Naive B cell (primary cell): Measurements from ENCODE around the gene EFHD1. TPM values are rescaled to one million over a fixed set of nuclear protein-coding genes. Genes with fewer than 3 reads are reported as not detected.

Experiments used
- ATAC-seq, 2 donors: fragments of 150-1000 bp; cut with Tn5 transposase; 2 replicates each; pipeline ENCODE4 v1.10.0; 2021; ENCODE audit warnings: low read depth in 2 of 2, mild to moderate bottlenecking in 2 of 2, moderate library complexity in 2 of 2
- DNase-seq: peaks from one replicate; pipeline ENCODE4 v3.0.0; 2022
- H3K27ac Mint-ChIP-seq, 6 donors: one replicate each; pipeline ENCODE4 v1.8.0; 2020 to 2022; ENCODE audit warnings: mild to moderate bottlenecking in 6 of 6, mixed read lengths in 6 of 6, moderate library complexity in 5 of 6, inconsistent platforms in 2 of 6
- H3K27me3 Mint-ChIP-seq, 3 donors: one replicate each; pipeline ENCODE4 v1.8.0; 2021 to 2022; ENCODE audit warnings: mixed read lengths in 3 of 3, mild to moderate bottlenecking in 1 of 3
- H3K36me3 Mint-ChIP-seq, 2 donors: one replicate each; pipeline ENCODE4 v1.8.0; 2020 to 2022; ENCODE audit warnings: mixed read lengths in 2 of 2, inconsistent platforms in 1 of 2, mild to moderate bottlenecking in 1 of 2
- H3K4me1 Mint-ChIP-seq, 3 donors: one replicate each; pipeline ENCODE4 v1.8.0; 2020 to 2022; ENCODE audit warnings: mixed read lengths in 3 of 3, inconsistent platforms in 1 of 3, mild to moderate bottlenecking in 1 of 3, moderate library complexity in 1 of 3
- H3K4me3 Mint-ChIP-seq, 8 donors: one replicate each; pipeline ENCODE4 v1.8.0; 2020 to 2022; ENCODE audit warnings: mild to moderate bottlenecking in 8 of 8, mixed read lengths in 8 of 8, moderate library complexity in 8 of 8, inconsistent platforms in 2 of 8
- H3K9me3 Mint-ChIP-seq, 7 donors: one replicate each; pipeline ENCODE4 v1.8.0; 2020 to 2022; ENCODE audit warnings: mixed read lengths in 7 of 7, mild to moderate bottlenecking in 5 of 7, inconsistent platforms in 2 of 7, moderate library complexity in 1 of 7
- polyA plus RNA-seq, 6 donors: library from polyadenylated mRNA; unstranded; fragments of 300-500 nt; fragmentation: Illumina TruSeq; gene quantifications; one replicate each; pipeline ENCODE4 v1.2.3, GENCODE V29; 2021; ENCODE audit warnings: low read depth in 6 of 6

EFHD1 gene
- polyA plus RNA-seq = not detected

GRCh38 chr2:232633413-232634205 is at the start of gene EFHD1:
Gene EFHD1, plus strand, starts transcription at chr2:232633604. Its CDS starts 101 bp downstream, at chr2:232633705.
- Mint-ChIP-seq H3K36me3 (no peaks in the 10 kb centered on the region), H3K4me3 (peak within 1 kb of the TSS; percentile 45 to 77 (median 60)), H3K27me3 (peaks cover 42 to 76% (median 42%) of the 10 kb centered on the region in 3 donors), H3K4me1 (peaks cover 0 to 12% (median 6%) of the 10 kb centered on the region in 3 donors), H3K27ac (no peak within 1 kb of the TSS), H3K9me3 (peaks cover 0 to 3% (median 0%) of the 10 kb centered on the region in 7 donors)
- ATAC-seq (peak; percentile 81 to 87), DNase-seq (peak; percentile 42)

GRCh38 chr2:232584238-232584637 is 49.2 kb upstream of the EFHD1 start:
- Mint-ChIP-seq H3K27me3 (no peaks in the 10 kb centered on the region), H3K4me1 (no peaks in the 10 kb centered on the region), H3K36me3 (peaks cover 29 to 33% of the 10 kb centered on the region in 2 donors), H3K27ac (peak overlapping the region in 1 of 6 donors; percentile 50), H3K9me3 (peaks cover 0 to 1% (median 0%) of the 10 kb centered on the region in 7 donors), H3K4me3 (no peak overlapping the region)
- DNase-seq (no peak), ATAC-seq (no peak)

- H3K9me3 Mint-ChIP-seq = peaks cover 0 to 1% (median 0%) of the 10 kb centered on the region in 7 donors
- ATAC-seq (no peak), DNase-seq (no peak)
- H3K4me3 Mint-ChIP-seq = no peak overlapping the region
- H3K27me3 Mint-ChIP-seq = no peaks in the 10 kb centered on the region
- no peaks in the 10 kb centered on the region for H3K4me1 Mint-ChIP-seq
- peak overlapping the region in 1 of 6 donors; percentile 33 for H3K27ac Mint-ChIP-seq
- peaks cover 16 to 23% of the 10 kb centered on the region in 2 donors for H3K36me3 Mint-ChIP-seq
Observed at GRCh38 chr2:232586943-232587505, 46.4 kb upstream of the EFHD1 start.

- no peak for ATAC-seq
- no peak for DNase-seq
- H3K27ac Mint-ChIP-seq = peak overlapping the region in 1 of 6 donors; percentile 67
- H3K4me3 Mint-ChIP-seq = no peak overlapping the region
- H3K9me3 Mint-ChIP-seq = peaks cover 0 to 1% (median 0%) of the 10 kb centered on the region in 7 donors
- H3K4me1 Mint-ChIP-seq = no peaks in the 10 kb centered on the region
- H3K27me3 Mint-ChIP-seq = no peaks in the 10 kb centered on the region
- peaks cover 11 to 18% of the 10 kb centered on the region in 2 donors for H3K36me3 Mint-ChIP-seq
Observed at GRCh38 chr2:232587512-232587911, 45.9 kb upstream of the EFHD1 start.

- Mint-ChIP-seq H3K4me1 (no peaks in the 10 kb centered on the region), H3K4me3 (no peak overlapping the region), H3K27me3 (no peaks in the 10 kb centered on the region), H3K9me3 (peaks cover 0 to 1% (median 0%) of the 10 kb centered on the region in 7 donors), H3K36me3 (peaks cover 6 to 13% of the 10 kb centered on the region in 2 donors), H3K27ac (no peak overlapping the region)
- no peak for ATAC-seq
- DNase-seq = no peak
Observed at GRCh38 chr2:232588031-232588430, 45.4 kb upstream of the EFHD1 start.

- Mint-ChIP-seq H3K36me3 (peaks cover 0 to 7% of the 10 kb centered on the region in 2 donors), H3K4me1 (no peaks in the 10 kb centered on the region), H3K9me3 (no peaks in the 10 kb centered on the region), H3K4me3 (no peak overlapping the region), H3K27ac (no peak overlapping the region), H3K27me3 (no peaks in the 10 kb centered on the region)
- ATAC-seq (no peak), DNase-seq (no peak)
Observed at GRCh38 chr2:232588680-232589585, 44.5 kb upstream of the EFHD1 start.

GRCh38 chr2:232592772-232593395 is 40.5 kb upstream of the EFHD1 start:
- Mint-ChIP-seq H3K27ac (no peak overlapping the region), H3K27me3 (no peaks in the 10 kb centered on the region)

GRCh38 chr2:232593982-232594381 is 39.4 kb upstream of the EFHD1 start:
- peaks cover 0 to 5% of the 10 kb centered on the region in 2 donors for H3K36me3 Mint-ChIP-seq
- ATAC-seq = no peak
- peaks cover 0 to 6% (median 0%) of the 10 kb centered on the region in 7 donors for H3K9me3 Mint-ChIP-seq
- H3K27ac Mint-ChIP-seq = no peak overlapping the region
- no peaks in the 10 kb centered on the region for H3K27me3 Mint-ChIP-seq
- H3K4me1 Mint-ChIP-seq = no peaks in the 10 kb centered on the region
- no peak for DNase-seq
- no peak overlapping the region for H3K4me3 Mint-ChIP-seq

More at GRCh38 chr2:232592772-232593395, 40.5 kb upstream of the EFHD1 start:
- ATAC-seq = no peak
- Mint-ChIP-seq H3K36me3 (peaks cover 0 to 5% of the 10 kb centered on the region in 2 donors), H3K4me3 (no peak overlapping the region), H3K4me1 (no peaks in the 10 kb centered on the region), H3K9me3 (peaks cover 0 to 6% (median 0%) of the 10 kb centered on the region in 7 donors)
- no peak for DNase-seq

- Mint-ChIP-seq H3K9me3 (peaks cover 0 to 6% (median 0%) of the 10 kb centered on the region in 7 donors), H3K27me3 (peaks cover 0 to 5% (median 0%) of the 10 kb centered on the region in 3 donors), H3K36me3 (peaks cover 0 to 5% of the 10 kb centered on the region in 2 donors), H3K4me3 (no peak overlapping the region), H3K4me1 (no peaks in the 10 kb centered on the region), H3K27ac (no peak overlapping the region)
- DNase-seq = no peak
- no peak for ATAC-seq
Observed at GRCh38 chr2:232597362-232598079, 35.9 kb upstream of the EFHD1 start.

GRCh38 chr2:232598293-232598692 is 35.1 kb upstream of the EFHD1 start:
- Mint-ChIP-seq H3K4me3 (no peak overlapping the region), H3K9me3 (peaks cover 0 to 6% (median 0%) of the 10 kb centered on the region in 7 donors), H3K36me3 (peaks cover 0 to 5% of the 10 kb centered on the region in 2 donors), H3K4me1 (peaks cover 0 to 2% (median 0%) of the 10 kb centered on the region in 3 donors), H3K27me3 (peaks cover 0 to 5% (median 0%) of the 10 kb centered on the region in 3 donors), H3K27ac (no peak overlapping the region)
- DNase-seq (no peak), ATAC-seq (no peak)

GRCh38 chr2:232600053-232600773 is 33.2 kb upstream of the EFHD1 start:
- H3K36me3 Mint-ChIP-seq = peaks cover 0 to 5% of the 10 kb centered on the region in 2 donors
- H3K4me3 Mint-ChIP-seq = no peak overlapping the region
- no peak for DNase-seq
- peaks cover 0 to 16% (median 13%) of the 10 kb centered on the region in 3 donors for H3K27me3 Mint-ChIP-seq
- H3K9me3 Mint-ChIP-seq = peaks cover 0 to 6% (median 0%) of the 10 kb centered on the region in 7 donors
- no peak overlapping the region for H3K27ac Mint-ChIP-seq
- ATAC-seq = no peak
- H3K4me1 Mint-ChIP-seq = peaks cover 0 to 9% (median 0%) of the 10 kb centered on the region in 3 donors

GRCh38 chr2:232603283-232603682 is 30.1 kb upstream of the EFHD1 start:
- Mint-ChIP-seq H3K4me1 (peaks cover 4 to 21% (median 7%) of the 10 kb centered on the region in 3 donors), H3K27me3 (peaks cover 0 to 16% (median 13%) of the 10 kb centered on the region in 3 donors), H3K4me3 (no peak overlapping the region), H3K36me3 (no peaks in the 10 kb centered on the region), H3K9me3 (no peaks in the 10 kb centered on the region), H3K27ac (peak overlapping the region in 1 of 6 donors; percentile 64)
- DNase-seq (no peak), ATAC-seq (no peak)
